GM23338 (cell line): Measurements from ENCODE around the gene L2HGDH.

Experiments
- EZH2 ChIP-seq: fragments of 200-600 bp; sonication (generic); IDR thresholded peaks from one replicate; pipeline ENCODE4 v1.8.0; 2017; ENCODE audit warnings: antibody characterized with exemption, mild to moderate bottlenecking, low read depth; ENCODE audit not compliant: unreplicated experiment
- REST ChIP-seq: IDR thresholded peaks from one replicate; pipeline ENCODE4 v1.6.1; 2018; ENCODE audit warnings: antibody characterized with exemption; ENCODE audit not compliant: unreplicated experiment
- TF ChIP-seq, protein P1 (sequence below), 2 experiments: fragments of 200-600 bp in 1 of 2; sonication (generic) in 1 of 2; conservative IDR thresholded peaks; 2 replicates each; pipeline versions ENCODE4 v1.5.1 to v1.6.1; 2016 to 2017; ENCODE audit warnings: antibody characterized with exemption in 2 of 2, low read depth in 2 of 2, mild to moderate bottlenecking in 2 of 2, moderate library complexity in 1 of 2

GRCh38 chr14:50215416-50215815 is 96.6 kb downstream of the L2HGDH start:
- TF ChIP-seq, protein P1, sequence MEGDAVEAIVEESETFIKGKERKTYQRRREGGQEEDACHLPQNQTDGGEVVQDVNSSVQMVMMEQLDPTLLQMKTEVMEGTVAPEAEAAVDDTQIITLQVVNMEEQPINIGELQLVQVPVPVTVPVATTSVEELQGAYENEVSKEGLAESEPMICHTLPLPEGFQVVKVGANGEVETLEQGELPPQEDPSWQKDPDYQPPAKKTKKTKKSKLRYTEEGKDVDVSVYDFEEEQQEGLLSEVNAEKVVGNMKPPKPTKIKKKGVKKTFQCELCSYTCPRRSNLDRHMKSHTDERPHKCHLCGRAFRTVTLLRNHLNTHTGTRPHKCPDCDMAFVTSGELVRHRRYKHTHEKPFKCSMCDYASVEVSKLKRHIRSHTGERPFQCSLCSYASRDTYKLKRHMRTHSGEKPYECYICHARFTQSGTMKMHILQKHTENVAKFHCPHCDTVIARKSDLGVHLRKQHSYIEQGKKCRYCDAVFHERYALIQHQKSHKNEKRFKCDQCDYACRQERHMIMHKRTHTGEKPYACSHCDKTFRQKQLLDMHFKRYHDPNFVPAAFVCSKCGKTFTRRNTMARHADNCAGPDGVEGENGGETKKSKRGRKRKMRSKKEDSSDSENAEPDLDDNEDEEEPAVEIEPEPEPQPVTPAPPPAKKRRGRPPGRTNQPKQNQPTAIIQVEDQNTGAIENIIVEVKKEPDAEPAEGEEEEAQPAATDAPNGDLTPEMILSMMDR (conservative IDR thresholded peaks at IDR 0.05; ENCODE audit: low read depth in 2 of 2): no peak
- TF ChIP-seq REST: no peak
- no peak for TF ChIP-seq EZH2
